IPS-NIHi7 (cell line): Measurements from ENCODE around the gene DDX6.
"Not testable (repeated sequence)": the region's sequence is repeated elsewhere in the genome, so short reads cannot be mapped to it uniquely, and the experiment has no call there.

Source experiments
- DNase-seq: peaks from one replicate; pipeline ENCODE4 v3.0.0; 2012; ENCODE audit warnings: mixed read lengths; ENCODE audit errors: extremely low spot score

DDX6 gene

GRCh38 chr11:118744046-118744445, 46.9 kb downstream of the DDX6 start:
- DNase-seq = no peak

- no peak for DNase-seq
These were observed 48.7 kb downstream of the DDX6 start for GRCh38 chr11:118742304-118742703.

GRCh38 chr11:118740892-118741291, 50.1 kb downstream of the DDX6 start:
- DNase-seq = no peak

DNA sequence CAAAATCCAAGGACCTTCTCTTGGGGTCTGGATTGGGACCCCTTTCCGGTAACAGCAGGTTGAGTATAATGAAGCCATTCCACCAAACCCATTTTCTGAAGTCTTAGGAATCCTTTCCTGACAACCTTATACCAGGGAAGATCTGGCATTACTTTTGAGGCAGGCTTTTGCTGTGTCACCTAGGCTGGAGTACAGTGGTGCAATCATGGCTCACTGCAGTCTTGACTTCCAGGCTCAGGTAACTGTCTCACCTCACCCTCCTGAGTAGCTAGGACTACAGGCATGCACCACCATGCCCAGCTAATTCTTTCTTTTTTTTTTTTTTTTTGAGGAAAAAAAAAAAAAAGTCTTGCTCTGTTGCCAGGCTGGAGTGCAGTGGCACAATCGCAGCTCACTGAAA, 55.8 kb downstream of the DDX6 start:
- no peak for DNase-seq

DNA sequence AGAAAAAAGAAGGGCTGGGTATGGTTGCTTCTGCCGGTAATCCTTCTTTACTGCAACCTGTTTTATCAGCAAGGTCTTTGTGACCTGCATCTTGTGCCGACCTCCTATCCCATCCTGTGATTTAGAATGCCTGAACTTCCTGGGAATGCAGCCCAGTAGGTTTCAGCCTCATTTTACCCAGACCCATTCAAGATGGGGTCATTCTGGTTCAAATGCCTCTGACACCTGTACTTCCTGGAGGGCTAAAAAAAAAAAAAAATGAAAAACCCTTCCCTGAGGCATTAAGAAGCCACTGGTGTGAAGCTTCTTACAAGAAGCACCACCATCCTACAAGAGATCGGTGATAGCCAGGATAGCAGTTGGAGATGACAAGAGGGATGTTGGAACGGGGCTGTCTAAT, 56.9 kb downstream of the DDX6 start:
- no peak for DNase-seq

GRCh38 chr11:118729753-118730152, 61.2 kb downstream of the DDX6 start:
- not testable (repeated sequence) for DNase-seq

DNA sequence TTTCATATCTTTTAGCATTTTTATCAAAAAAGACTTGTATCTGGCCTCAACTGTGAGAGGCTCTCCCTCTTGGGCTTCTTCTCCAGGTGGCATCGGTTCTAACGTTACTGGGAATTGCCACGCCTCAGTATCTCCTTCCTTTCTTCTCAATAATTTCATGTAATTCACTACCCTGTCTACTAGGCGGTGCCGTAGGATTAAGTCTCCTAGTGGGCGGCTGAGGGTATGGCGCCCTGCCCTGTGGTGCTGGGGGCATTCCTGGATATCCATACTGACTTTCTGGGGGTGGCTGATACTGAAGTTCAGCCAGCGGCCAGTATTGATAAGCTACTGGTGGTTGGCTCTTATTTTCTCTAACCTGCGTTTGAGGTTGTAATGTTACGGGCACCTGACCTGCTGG, 62.9 kb downstream of the DDX6 start:
- not testable (repeated sequence) for DNase-seq

DNA sequence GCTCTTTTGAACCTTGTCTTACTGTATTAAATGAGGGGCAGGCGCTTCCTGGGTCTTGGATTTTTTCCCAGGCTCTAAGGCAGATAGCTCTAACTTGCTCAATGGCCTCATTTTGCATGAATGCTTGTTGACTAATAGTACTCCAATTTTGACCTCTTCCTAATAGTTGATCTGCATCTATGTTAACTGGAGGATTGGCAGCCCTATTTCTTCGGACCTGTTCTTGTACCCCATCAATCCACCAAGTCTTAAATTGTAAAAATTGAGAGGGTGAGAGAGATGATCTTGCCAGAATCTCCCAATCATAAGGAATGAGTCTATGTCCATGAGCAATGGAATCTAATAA, 63.3 kb downstream of the DDX6 start:
- not testable (repeated sequence) for DNase-seq

DNA sequence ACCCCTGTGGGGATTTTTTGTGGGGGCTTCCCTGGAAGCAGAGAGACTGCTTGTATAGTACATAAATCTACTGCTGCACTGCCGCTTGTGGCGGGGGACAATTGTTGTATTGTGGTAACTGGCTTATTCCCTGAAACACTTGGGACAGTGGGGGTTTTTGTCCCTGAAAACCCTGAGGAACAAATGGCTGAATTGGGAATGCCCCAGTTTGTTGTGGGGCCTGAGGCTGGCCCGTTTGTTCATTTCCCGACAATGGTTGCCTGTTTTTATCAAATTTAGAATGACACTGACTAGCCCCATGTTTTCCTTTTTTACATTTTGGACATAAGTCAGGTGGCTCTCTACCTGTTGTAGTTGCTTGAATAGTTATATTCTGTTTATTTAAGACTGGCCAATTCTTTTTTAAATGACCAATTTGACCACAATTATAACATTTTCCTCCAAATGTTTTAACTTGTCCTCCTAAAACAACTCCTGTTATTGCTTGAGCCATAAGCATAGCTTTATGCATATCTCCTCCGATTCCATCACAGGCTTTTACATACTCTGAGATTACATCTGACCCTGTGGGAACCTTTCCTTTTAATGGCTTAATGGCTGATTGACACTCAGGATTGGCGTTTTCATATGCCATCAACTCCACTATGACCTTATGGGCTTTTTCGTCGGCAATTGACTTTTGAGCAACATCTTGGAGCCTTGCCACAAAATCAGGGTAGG, 63.8 kb downstream of the DDX6 start:
- not testable (repeated sequence) for DNase-seq

- not testable (repeated sequence) for DNase-seq
These were observed 69.4 kb downstream of the DDX6 start for GRCh38 chr11:118721478-118722015.

- DNase-seq = not testable (repeated sequence)
These were observed 70.2 kb downstream of the DDX6 start for GRCh38 chr11:118720740-118721139.

DNA sequence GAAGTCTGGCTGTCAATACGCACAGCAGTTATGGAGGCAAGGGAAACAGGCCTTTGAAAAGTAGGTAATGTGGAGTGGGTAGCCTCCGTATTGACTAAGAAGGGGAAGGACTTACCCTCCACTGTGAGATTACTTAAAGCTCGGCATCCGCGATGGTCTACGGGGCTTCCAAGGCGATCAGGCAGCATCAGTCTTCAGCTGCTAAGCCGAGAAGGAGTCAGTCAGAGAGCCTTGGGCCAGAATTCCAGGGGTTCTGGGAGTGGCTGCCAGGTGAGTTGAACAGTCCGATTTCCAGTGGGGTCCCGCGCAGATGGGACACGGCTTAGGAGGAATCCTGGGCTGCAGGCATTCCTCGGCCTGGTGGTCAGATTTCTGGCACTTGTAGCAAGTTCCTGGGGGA, 70.9 kb downstream of the DDX6 start:
- DNase-seq = not testable (repeated sequence)

DNA sequence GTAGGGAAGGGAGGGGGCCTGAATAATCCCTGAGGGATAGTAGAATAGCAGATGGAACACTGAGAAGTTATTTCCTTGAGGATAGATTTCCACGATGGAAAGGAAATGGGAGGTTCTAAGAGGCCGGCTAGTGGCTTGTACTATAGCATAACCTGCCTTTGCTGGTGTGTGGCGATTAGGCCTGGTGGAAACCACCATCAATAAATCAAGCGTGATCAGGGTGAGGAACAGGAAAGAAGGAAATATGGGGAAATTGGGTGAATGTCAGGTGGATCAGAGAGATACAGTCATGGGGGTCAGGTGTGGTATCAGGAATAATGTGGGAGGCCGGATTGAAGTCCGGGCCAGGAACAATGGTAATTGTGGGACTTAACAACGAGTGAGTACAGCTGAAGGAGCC, 72.4 kb downstream of the DDX6 start:
- DNase-seq = not testable (repeated sequence)

- not testable (repeated sequence) for DNase-seq
These were observed 73.2 kb downstream of the DDX6 start for GRCh38 chr11:118717733-118718132.

DNA sequence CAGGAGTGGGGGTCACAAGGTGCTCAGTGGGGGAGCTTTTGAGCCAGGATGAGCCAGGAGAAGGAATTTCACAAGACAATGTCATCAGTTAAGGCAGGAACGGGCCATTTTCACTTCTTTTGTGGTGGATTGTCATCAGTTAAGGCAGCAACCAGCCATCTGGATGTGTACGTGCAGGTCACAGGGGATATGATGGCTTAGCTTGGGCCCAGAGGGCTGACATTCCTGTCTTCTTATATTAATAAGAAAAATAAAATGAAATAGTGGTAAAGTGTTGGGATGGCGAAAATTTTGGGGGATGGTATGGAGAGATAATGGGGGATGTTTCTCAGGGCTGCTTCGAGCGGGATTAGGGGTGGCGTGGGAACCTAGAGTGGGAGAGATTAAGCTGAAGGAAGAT, 73.7 kb downstream of the DDX6 start:
- not testable (repeated sequence) for DNase-seq

- peak; percentile 71 for DNase-seq
These were observed 75.1 kb downstream of the DDX6 start for GRCh38 chr11:118715837-118716260.

DNA sequence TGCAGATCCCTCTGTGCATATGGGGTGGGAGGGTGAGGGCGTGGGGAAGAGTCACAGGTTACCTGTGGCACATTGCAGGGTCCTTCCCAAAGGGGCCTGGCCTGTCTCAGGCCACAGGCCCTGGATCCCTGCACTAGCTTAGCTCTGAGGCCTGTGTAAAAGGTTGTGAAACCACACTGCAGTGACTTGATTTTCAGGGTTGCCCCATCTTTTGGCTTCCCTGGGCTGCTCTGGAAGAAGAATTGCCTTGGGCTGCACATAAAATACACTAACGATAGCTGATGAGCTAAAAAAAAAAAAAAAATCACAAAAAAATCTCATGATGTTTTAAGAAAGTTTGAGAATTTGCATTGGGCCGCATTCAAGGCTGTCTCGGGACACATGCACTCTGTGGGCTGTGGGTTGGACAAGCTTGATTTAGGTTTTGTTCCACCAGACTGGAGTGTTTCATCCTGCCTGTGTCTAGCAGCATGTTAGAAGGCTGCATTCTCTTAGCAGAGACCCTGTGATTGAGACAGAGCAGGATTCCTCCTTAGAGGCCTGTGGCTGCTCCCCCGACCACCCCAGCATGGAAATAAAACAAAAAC, 75.6 kb downstream of the DDX6 start:
- DNase-seq = no peak

- DNase-seq = no peak
These were observed 76.1 kb downstream of the DDX6 start for GRCh38 chr11:118714816-118715215.

GRCh38 chr11:118714416-118714815, 76.5 kb downstream of the DDX6 start:
- not testable (repeated sequence) for DNase-seq

- no peak for DNase-seq
These were observed 82.7 kb downstream of the DDX6 start for GRCh38 chr11:118708296-118708695.

GRCh38 chr11:118706546-118706825, 84.5 kb downstream of the DDX6 start:
- DNase-seq = no peak

GRCh38 chr11:118705791-118706545, 85.0 kb downstream of the DDX6 start:
- DNase-seq = no peak
